NCI-H69 (cell line): ENCODE data around the gene STX1B.
A peak's percentile ranks its signal among the peaks of the same experiment; 100 is the strongest.

Source experiments
- DNase-seq: peaks from one replicate; lab custom pipeline; 2025; lab: John Stamatoyannopoulos, UW

Gene STX1B

DNA sequence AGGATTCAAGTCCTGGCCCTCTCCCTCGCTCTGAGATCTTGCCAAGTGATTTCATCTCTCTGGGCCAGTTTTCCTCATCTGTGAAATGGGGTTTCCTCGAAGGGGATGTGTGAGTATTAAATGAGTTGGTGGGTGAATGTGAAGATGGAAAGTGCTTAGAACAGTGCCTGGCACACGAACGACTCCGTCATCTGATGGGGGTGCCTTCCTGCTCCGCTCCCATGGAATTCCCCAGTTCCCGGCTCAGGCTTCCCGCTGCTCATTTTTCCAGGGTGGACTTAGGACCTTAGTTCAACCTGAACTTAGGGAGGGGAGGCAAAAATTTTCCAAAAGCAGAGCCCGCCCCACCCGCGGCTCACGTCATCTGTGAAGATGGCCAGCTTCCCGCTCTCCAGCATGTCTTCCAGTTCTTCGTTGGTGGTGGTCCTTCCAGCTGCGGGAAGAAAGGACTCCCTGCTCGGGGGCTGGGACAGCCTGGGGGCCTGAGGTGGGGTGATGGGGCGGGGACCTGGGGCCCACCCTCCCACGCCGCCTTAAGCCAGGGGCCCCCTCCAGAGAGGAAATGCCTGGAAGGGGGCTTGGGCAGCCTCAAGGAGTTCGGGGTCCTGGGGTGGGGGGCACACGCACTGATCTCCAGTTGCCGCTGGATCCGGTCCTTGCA, 14.0 kb downstream of the STX1B start:
- no peak for DNase-seq

DNA sequence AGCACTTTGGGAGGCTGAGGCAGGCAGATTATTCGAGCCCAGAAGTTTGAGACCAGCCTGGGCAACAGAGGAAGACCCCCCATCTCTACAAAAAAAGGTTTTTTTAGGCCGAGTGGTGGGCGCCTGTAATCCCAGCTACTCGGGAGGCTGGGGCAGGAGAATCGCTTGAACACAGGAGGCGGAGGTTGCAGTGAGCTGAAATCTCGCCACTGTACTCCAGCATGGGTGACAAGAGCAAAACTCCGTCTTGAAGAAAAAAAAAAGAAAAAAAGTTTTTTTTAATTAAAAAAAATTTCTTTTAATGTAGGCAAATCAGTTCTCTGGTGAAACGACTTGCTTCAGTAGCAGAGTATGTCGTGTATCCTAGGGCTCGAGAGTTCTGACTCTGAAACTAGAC, 14.5 kb downstream of the STX1B start:
- DNase-seq = no peak

DNA sequence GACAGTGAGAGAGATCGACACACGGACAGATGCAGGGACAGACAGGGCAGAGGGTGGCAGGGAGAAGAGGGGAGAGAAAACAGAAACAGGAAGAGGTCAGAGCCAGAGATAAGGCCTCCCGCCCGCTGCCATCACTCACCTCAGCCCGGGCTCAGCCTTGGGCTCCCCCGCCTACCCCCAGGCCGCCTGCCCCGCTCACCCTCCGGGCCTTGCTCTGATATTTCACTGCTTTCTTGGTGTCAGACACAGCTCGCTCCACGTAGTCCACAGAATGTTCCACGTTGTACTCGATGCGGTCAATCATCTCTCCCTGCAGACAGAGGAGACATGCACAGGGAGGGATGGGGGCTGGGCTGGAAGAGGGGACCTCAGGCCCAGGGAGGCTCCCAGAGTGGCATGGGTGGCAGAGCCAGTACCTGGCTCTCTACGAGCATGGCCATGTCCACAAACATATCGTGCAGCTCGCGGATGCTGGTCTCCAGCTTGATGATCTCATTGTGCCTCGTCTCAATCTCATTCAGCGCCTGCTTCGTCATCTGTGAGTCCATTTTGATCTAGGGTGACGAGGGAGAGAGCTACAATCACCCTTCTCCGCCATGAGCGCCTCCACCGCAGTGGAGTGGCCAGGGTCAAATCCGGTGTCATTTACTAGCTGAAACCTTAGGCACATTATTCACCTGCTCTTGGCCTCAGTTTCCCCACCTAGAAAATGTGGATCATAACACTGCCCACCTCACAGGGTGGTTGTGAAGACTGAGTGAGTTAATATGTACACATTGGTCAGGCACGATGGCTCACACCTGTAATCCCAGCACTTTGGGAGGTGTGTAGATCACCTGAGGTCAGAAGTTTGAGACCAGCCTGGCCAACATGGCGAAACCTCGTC, 17.3 kb downstream of the STX1B start:
- DNase-seq = no peak

DNA sequence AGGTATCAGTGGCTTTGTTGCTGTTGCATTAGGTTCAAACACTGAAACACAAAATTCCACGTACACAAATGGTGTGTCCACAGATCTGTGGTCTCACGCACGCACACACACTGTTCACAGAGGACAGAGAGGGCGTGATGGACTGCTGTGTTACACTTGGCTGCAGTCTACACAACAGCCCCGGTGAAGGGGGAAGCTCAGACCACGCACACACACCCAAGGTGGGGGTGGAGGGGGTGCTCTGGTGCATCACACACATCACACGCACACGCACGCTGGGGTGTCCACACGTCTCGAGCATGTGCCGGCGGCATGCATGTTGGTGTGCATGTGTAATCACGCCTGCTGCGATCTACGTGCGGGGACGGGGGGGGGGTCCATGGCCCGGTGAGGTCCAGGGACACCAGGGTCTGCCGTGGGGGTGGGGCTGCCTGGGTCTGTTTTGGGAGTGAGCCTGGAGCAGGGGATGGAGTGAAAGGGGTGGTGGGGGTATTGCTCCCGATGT, 18.1 kb downstream of the STX1B start:
- DNase-seq = no peak

DNA sequence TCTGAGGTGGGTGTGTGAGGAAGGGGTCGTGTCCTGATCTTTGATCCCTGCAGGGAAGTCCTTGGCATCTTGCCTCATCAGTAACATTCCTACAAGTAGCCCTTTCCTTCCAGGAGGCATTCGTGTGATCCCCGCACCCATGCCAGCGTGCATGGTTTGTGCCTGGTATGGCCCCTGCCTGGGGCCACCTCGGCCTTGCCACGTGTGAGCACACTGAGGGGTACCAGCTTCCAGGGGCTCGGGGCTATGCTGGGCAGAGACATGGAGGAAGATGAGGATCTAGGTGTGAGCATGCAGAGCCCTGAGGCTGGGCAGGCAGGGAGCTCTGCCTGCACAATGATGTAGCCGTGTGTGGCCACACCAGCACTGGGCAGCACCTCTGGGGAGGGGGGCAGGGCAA, 19.4 kb downstream of the STX1B start:
- no peak for DNase-seq

DNA sequence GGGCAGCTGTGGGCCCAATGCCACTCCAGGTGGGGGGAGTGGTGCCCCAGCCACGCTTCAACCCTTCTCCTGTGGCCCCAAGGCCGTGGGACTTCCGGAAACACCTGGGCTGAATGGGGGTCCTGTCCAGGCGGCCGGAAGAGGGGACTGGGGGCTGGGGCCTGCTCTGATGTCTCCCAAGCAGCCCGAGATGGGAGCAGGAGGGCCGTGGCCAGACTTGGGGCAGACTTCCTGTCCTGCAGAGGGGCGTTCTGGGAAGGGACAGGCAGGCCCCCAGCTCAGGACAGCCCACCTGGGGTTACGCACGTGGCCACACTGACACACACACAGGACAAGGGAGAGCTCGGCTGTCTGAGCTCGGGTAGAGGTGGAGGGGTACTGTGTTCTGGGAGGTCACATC, 20.3 kb downstream of the STX1B start:
- no peak for DNase-seq

DNA sequence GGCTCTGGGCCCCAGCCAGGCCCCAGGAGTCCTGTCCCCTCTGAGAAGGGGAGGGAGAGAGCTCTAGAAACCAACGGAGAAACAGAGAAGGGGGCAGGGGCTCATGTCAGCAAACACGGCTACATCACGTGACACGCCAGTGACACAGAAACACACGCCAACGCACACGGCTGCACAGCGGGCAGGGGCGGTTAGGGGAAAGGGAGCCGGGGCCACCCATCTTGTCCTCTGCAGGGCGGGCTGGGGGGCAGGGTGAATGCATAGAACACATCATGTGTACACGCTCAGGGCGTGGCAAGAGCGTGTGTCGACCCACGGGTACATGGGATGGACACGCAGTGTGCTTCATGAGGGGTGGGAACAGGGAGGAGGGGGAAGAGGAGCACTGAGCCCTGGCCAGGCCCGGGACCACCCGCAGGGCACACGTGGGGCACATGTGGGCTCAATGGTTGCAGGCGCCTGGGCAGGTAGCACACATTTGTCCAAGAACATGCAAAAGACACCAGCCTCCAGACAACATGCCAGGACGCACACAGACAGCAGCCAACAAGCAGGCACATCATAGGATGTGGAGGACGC, 20.9 kb downstream of the STX1B start:
- no peak for DNase-seq

DNA sequence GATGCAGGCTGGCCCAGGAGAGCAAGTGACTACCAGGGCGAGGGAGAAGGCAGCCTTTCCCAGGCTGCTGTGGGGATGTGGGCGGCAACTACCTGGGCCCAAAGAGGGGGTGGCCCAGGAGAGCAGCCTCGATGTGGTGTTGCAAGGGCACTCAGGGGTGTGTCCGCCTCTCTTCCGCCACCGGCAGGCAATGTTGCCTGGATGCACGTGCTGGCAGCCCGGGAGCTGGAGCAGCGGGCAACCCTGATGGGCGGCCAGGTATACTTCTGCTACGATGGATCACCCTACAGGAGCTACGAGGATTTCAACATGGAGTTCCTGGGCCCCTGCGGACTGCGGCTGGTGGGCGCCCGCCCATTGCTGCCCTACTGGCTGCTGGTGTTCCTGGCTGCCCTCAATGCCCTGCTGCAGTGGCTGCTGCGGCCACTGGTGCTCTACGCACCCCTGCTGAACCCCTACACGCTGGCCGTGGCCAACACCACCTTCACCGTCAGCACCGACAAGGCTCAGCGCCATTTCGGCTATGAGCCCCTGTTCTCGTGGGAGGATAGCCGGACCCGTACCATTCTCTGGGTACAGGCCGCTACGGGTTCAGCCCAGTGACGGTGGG, 22.8 kb downstream of the STX1B start:
- no peak for DNase-seq

DNA sequence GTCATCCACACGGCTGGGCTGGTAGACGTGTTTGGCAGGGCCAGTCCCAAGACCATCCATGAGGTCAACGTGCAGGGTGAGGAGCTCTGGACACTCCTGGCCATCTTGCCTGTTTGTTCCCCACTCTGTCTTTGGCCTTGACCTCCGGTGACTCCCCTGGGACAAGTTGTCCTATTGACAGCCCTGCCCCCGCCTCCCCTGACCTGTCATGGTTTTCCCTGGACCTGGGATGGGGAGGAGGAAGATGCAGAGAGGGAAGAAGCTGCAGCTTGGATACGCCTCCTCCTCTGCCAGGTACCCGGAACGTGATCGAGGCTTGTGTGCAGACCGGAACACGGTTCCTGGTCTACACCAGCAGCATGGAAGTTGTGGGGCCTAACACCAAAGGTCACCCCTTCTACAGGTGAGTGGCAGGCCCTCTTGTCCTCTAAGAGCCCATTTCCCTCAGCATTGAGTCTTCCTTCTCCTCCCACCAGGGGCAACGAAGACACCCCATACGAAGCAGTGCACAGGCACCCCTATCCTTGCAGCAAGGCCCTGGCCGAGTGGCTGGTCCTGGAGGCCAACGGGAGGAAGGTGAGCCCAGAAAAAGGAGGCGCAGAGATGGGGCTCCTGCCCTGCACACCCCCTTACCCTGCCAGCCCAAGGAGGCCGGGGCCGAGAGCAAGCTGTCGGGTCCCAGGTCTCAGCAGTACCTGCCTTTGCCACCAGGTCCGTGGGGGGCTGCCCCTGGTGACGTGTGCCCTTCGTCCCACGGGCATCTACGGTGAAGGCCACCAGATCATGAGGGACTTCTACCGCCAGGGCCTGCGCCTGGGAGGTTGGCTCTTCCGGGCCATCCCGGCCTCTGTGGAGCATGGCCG, 24.1 kb downstream of the STX1B start:
- no peak for DNase-seq

DNA sequence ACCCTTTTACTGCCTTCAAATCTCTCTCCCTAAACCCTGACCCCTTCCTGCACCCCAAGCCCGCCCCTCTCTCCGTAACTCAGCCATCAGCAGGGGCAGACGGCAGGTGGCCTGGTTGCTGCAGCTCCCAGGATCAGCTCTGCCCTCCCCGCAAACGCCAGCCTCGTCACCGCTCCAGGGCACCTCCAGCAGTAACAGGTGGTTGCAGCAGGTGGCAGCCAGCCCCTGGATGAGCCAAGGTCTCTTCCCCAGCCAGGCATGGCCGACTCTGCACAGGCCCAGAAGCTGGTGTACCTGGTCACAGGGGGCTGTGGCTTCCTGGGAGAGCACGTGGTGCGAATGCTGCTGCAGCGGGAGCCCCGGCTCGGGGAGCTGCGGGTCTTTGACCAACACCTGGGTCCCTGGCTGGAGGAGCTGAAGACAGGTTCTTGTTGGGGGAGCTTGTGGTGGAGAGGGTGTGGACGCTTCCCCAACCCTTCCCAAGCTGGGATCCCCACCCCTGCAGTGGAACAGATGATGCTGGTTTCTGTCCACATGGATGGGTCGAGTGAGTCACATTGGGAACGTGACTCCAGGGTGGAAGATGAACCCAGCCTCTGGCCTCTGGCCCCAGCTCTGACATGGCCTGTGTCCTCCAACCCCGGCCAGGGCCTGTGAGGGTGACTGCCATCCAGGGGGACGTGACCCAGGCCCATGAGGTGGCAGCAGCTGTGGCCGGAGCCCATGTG, 24.9 kb downstream of the STX1B start:
- peak; percentile 67 for DNase-seq

DNA sequence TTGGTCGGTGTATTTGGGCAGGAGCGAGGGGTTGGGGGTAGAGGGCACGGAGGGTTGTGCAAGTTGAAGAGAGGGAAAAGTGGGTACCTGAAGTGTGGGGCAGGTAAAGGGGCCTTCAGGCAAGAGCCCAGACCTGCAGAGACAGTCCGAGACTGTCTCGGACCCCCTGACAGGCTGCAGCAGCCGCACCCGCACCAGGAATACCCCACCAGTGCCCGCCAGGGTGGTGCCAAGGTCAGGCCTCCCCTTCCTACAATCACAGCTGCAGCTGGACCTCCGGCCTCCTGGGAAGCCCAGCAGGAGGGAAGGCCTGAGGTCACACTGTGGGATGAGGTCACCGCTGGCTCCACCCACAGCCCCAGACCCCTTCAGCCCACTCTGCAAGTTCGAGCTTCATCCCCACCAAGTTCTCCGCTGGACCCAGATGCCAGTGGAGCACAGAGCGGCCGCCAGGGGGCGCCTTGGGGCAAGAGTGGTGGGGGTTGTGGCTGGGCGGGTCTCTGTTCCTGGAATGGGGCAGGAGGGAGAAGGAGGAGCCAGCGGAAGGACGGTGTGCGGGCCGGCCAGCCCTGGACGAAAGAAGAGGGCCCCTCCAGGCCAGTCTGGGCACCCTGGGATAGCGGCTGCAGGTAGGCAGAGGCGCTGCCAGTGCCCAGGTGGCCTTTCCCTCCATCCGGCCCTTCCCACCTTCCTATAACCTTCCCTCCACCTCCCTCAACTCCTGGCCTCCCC, 25.6 kb downstream of the STX1B start, which contains the start of gene HSD3B7:
Gene HSD3B7 (plus strand): TSS at position 539 of the 732 bp plus-strand sequence. CDS start 452 bp downstream, outside the sequence.
- DNase-seq = peak; percentile 83

DNA sequence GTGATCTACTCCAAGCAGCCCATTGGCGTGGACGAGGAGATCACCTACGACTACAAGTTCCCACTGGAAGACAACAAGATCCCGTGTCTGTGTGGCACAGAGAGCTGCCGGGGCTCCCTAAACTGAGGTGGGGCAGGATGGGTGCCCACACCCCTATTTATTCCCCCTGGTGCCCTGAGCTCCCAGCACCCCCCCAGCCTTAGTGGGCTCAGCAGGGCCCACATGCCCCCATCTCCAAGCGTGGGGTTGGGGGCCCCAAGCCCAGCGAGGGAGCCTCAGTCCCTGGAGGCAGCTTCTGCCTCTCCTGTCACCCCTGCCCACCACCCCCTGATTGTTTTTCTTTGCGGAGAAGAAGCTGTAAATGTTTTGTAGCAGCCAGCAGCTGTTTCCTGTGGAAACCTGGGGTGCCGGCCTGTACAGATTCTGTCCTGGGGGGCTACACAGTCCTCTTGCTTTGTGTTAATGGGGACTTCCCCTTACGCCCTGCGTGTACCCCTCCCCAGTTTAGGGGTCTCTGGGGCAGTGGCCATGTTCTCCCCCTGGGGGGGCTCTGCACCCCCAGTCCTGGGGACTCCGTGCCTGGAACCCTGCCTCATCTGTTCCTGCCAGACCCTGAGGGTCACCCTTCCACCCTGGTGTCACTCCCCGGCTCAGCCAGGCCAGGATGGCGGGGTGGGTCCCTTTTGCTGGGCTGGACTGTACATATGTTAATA, 26.4 kb downstream of the STX1B start:
- no peak for DNase-seq

DNA sequence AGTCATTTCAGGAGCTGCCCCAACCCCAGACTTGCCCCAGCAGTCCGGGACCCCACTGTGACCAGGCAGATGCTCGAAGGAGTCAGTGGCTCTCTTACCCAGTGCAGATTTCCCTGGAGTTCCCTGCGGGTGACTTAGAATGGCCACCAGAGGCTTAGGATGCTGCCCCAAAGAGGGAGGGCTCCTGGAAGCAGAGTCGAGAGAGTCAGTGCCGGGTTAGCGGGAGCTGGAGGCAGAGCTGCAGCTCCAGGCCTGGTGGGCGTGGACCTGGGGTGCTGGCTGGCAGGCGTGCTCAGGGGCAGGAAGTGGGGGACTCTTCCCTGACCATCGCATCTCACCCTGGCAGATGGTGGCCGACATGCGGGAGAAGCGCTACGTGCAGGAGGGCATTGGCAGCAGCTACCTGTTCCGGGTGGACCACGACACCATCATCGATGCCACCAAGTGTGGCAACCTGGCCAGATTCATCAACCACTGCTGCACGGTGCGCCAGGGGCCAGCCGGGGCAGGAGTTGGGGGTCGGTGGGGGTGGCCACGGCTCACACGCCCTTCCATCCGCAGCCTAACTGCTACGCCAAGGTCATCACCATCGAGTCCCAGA, 27.0 kb downstream of the STX1B start:
- no peak for DNase-seq

DNA sequence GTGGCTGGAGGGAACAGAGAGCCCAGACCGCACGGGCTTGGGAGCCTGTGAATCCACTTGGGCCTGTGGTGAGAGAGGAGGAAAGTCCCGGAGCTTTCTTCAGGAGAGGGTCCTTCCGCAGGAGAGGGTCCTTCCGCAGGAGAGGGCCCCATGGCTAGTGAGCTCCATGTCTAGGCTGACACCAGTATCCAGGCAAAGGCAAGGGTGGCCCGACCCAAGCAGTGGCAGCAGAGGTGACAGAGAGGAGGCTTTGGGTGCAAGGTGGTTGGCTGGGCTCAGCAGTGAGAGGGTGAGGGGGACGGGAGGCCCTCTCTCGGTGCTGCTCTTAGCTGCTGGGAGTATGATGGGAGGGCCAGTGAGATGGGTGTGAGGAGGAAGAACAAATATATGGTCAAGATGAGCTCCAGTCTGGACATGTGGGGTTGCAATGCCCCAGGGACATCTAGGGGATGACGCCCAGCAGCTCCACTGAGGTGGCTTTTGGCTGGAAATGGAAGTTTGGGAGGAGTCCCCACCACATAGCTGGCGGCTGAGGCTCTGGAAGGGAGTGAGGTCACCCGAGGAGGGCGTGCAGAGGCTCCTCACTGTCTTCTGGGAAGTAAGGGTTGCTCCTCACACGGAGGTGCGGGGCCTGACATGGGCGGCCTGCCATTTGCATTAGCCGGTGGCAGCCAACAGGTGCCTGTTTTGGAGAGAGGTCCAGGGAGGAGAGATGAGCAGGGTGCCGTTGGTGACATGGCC, 27.7 kb downstream of the STX1B start:
- no peak for DNase-seq

DNA sequence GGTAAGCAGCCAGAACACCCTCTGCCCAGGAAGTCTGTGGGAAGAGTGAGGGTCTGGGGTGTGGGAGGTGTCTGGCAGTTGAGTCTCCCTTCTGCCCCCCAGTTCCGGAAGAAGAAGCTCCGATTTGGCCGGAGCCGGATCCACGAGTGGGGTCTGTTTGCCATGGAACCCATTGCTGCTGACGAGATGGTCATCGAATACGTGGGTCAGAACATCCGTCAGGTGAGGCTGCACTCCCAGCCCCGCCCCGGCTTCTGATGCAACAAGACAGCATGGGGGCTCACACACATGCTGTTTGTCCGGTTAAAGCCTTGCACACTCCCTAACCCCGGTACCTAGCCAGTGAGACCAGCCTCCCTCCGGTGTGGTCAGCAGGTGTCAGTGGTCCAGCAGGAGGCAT, 29.5 kb downstream of the STX1B start:
- no peak for DNase-seq

DNA sequence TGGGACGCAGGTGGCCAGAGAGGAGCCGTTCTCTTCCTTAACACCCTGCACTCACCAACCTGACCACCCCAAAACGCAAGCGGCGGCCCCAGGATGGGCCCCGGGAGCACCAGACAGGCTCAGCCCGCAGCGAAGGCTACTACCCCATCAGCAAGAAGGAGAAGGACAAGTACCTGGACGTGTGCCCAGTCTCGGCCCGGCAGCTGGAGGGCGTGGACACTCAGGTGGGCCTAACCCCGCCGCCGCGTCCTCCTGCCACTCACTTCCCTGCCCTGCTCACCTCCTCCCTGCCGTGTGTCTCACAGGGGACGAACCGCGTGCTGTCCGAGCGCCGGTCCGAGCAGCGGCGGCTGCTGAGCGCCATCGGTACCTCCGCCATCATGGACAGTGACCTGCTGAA, 30.0 kb downstream of the STX1B start:
- no peak for DNase-seq

DNA sequence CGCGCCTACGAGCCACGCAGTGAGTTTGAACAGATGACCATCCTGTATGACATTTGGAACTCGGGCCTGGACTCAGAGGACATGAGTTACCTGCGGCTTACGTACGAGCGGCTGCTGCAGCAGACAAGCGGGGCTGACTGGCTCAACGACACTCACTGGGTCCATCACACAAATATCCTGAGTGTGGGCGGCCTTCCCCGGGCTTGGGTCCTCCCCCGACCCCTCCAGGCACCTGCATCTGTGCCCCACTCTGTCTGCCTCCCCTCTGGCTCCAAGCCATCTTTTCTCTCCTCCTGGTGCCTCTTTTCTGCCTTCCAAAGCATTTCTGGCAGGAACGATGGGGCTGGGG, 30.4 kb downstream of the STX1B start:
- DNase-seq = no peak
